Measurements from ENCODE around the gene DENND2A. TPM values are rescaled to one million over a fixed set of nuclear protein-coding genes. Genes with fewer than 3 reads are reported as not detected.
"Not testable (repeated sequence)": the region's sequence is repeated elsewhere in the genome, so short reads cannot be mapped to it uniquely, and the experiment has no call there.

Gene DENND2A
- total RNA-seq, 2 donors from 2014 or later = 9.6 to 19.0 TPM

DNA sequence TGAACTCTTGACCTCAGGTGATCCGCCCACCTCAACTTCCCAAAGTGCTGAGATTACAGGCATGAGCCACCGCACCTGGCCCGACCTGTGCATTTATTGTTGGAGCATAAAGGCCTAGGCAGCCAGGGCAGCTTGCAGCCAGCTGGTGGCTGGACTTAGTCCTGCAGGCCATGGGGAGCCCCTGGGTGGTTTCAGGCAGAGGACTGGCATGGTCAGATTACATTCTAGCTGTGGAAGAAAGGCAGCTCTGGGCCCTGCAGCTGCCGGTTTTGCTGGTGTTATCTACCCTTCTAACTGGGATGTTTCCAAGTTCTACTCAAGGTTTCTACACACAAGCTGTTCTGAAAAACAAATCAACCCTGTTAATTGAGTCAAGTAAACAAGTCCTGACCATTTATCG lies 138.6 kb downstream of the DENND2A start:
- DNase-seq (no peak), ATAC-seq (no peak)
- intact Hi-C loops (cut with DNase I) = no loop called here

- intact Hi-C loops (cut with DNase I); DNase-seq; ATAC-seq: not testable (repeated sequence)
Observed at GRCh38 chr7:140497807-140498206, 142.8 kb downstream of the DENND2A start.

DNA sequence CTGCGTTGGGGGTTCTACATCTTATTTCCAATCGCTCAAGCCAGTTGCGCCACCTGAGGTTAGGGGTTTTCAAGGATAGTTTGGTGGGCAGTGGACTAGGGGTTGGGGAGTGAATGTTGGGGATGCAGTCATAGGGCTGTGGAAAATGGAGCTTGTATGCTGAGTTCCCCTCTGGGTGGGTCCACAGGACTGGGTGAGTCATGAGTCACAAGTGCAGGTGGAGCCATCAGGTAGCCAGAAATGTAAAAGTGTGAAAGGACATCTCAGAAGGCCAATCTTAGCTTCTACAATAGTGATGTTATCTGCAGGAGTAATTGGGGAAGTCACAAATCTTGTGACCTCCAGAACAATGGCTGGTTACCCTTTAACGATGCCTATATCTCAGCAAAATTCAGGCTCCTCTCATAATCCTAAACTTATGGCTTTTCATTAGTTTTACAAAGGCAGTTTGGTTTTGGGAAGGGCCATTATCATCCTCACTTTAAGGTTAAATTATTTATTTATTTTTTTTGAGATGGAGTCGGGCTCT lies 143.3 kb downstream of the DENND2A start:
- ATAC-seq (no peak), DNase-seq (no peak)
- intact Hi-C loops (cut with DNase I) = no loop called here

GRCh38 chr7:140495514-140496097 lies 145.0 kb downstream of the DENND2A start:
- ATAC-seq = no peak
- DNase-seq = no peak
- intact Hi-C loops (cut with DNase I) = no loop called here

GRCh38 chr7:140494867-140495266 lies 145.7 kb downstream of the DENND2A start:
- DNase-seq = no peak
- intact Hi-C loops (cut with DNase I) = no loop called here
- peak in 1 of 2 donors; percentile 51 for ATAC-seq

- DNase-seq (no peak), ATAC-seq (no peak)
- intact Hi-C loops (cut with DNase I) = no loop called here
Observed at GRCh38 chr7:140489026-140489359, 151.6 kb downstream of the DENND2A start.

GRCh38 chr7:140485500-140486265 lies 154.9 kb downstream of the DENND2A start:
- DNase-seq (no peak), ATAC-seq (no peak)
- intact Hi-C loops (cut with DNase I) = no loop called here

DNA sequence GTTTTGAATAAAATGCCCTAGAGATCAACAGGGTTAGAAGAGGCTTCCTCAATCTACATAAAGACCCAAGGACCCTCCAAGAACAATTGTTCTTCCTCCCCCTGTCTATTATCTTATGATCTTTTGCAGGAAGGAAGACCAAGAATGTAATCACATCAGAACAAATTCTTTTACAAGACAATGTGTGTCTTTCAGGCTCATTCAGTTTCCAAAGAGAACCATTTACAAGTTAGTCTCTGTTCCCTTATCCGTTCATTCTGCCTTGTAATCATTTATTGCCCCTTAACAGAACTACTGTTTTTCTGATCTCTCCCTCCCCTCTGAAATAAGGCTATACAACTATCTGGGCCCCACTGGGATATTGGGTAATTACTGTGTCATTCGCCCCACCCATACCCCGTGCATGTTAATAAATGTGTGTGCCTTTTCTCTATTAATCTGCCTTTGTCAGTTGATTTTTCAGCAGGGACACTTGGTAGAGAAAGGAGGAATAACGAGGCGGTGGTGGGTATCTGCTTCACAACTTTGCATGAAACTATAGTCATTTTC lies 155.6 kb downstream of the DENND2A start:
- no peak for DNase-seq
- no peak for ATAC-seq
- intact Hi-C loops (cut with DNase I) = no loop called here

DNA sequence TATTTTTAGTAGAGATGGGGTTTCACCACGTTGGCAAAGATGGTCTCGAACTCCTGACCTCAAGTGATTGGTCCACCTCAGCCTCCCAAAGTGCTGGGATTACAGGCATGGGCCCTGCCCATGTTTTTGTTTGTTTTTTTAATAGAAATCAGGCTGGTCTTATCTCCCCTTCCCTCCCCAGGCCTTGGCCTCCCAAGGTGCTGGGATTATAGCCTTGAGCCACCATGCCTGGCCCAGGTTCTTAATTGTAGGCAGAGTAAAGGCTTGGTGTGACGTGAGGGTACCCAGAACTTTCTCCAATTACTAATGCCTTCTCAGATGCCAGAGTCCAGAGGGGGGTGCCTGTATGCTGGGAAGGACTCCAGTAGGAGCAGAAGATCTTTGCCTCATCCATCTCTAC lies 156.1 kb downstream of the DENND2A start:
- intact Hi-C loops (cut with DNase I) = no loop called here
- ATAC-seq = no peak
- no peak for DNase-seq

- DNase-seq = no peak
- ATAC-seq = no peak
- intact Hi-C loops (cut with DNase I) = loop anchor here in 1 of 2 donors (5.0 kb wide), 1 partner anchor 173 kb away; no protein-coding TSS in a partner anchor
Observed at GRCh38 chr7:140479739-140480084, 160.9 kb downstream of the DENND2A start.

DNA sequence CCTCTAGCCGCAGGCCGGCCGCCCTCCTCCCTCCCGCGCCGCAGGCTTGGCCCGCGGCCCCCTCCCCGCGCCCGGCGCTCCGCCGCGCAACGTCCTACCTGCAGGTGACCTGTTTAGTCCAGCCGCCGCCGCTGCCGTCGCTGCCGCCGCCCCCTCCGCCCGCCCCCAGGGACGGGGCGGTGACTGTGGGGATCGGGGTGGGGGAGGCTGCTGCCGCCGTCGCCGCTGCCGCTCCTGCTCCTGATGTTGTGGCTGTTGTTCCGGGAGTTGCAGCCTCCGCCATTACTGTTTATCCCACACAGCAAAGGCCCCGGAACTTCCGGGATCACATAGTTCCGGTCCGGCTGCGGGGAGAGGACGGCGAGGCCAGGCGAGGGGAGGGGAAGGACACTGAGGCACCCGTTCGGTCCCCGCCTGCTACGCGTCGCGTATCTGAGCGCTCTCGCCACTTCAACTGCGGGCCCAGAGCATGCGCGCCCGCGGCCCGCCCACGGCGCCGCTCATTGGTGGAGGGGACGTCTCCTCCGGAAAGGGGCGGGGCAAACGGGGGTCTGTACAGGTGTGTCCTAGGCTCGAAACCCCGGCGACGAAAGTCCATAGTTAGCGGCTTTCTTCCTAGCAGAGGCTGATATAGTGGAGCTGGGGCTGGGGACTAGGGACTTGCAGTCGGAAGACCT lies 161.4 kb downstream of the DENND2A start, which contains the start of gene MKRN1:
Gene MKRN1 (minus strand): TSS at position 444 of the 677 bp plus-strand sequence. CDS start 161 bp downstream, at position 283.
- ATAC-seq (peak; percentile 98), DNase-seq (peak; percentile 95)
- intact Hi-C loops (cut with DNase I) = loop anchor here in 1 of 2 donors (5.0 kb wide), 1 partner anchor 173 kb away; no protein-coding TSS in a partner anchor

- DNase-seq (peak; percentile 35), ATAC-seq (peak; percentile 59 to 62)
- intact Hi-C loops (cut with DNase I) = loop anchor here in 1 of 2 donors (5.0 kb wide), 1 partner anchor 174 kb away; no protein-coding TSS in a partner anchor
Observed at GRCh38 chr7:140478246-140479061, 162.2 kb downstream of the DENND2A start.

- intact Hi-C loops (cut with DNase I) = loop anchor here in 1 of 2 donors (5.0 kb wide), 1 partner anchor 176 kb away; no protein-coding TSS in a partner anchor
- no peak for ATAC-seq
- no peak for DNase-seq
Observed at GRCh38 chr7:140476698-140477261, 163.8 kb downstream of the DENND2A start.

- no peak for ATAC-seq
- intact Hi-C loops (cut with DNase I) = loop anchor here in 1 of 2 donors (5.0 kb wide), 1 partner anchor 176 kb away; no protein-coding TSS in a partner anchor
- DNase-seq = no peak
Observed at GRCh38 chr7:140475747-140476333, 164.8 kb downstream of the DENND2A start.
